ENCODE data around the gene EI24. TPM values are rescaled to one million over a fixed set of nuclear protein-coding genes. Genes with fewer than 3 reads are reported as not detected.

Gene EI24
- total RNA-seq, 1 experiment from 2014 or later: 193 TPM

GRCh38 chr11:125586623-125587022 is 17.3 kb downstream of the EI24 start:
- ChIA-PET POLR2A (no interaction called here), CTCF (no interaction called here)
- Histone ChIP-seq H3K4me3 (ENCODE audit: low read depth in 2 of 2, low read length in 2 of 2) (no peak overlapping the region), H3K36me3 (ENCODE audit: control insufficient read depth, insufficient read depth, low read length) (peaks cover 17% of the 10 kb centered on the region), H3K27me3 (ENCODE audit: control insufficient read depth, insufficient read depth, low read length) (no peaks in the 10 kb centered on the region), H3K9me3 (ENCODE audit: control insufficient read depth, insufficient read depth, low read depth, low read length) (no peaks in the 10 kb centered on the region), H3K4me1 (ENCODE audit: control insufficient read depth, insufficient read depth, low read length) (0 out of 2 replicates have a peak, but pooled peaks cover 2% of the 10 kb centered on the region), H3K27ac (ENCODE audit: low read length) (no peak overlapping the region)
- ATAC-seq (no peak), DNase-seq (ENCODE audit: low read depth, low spot score) (no peak)
- TF ChIP-seq TCF7L2 (IDR thresholded peaks at IDR 0.05; ENCODE audit: low read depth, low read length) (no peak), SIN3A (IDR thresholded peaks at IDR 0.05; ENCODE audit: borderline replicate concordance, insufficient read depth, low read depth, low read length) (no peak), REST (IDR thresholded peaks at IDR 0.05; ENCODE audit: insufficient read depth in 1 of 2, low read depth in 2 of 2, low read length in 1 of 2) (no peak), CTCF (IDR thresholded peaks at IDR 0.05) (no peak), POLR2AphosphoS5 (IDR thresholded peaks at IDR 0.05; ENCODE audit: low read depth, low read length) (no peak)
- in situ Hi-C loops (cut with HindIII; ENCODE audit: low pct_unique_long_range_greater_than_20kb, low sequenced_read_pairs): no loop called here
- intact Hi-C loops (cut with micrococcal nuclease; ENCODE audit: unreplicated experiment): no loop called here
- no TSS peak for BruUV-seq (replicated peaks)

- intact Hi-C loops (cut with micrococcal nuclease; ENCODE audit: unreplicated experiment): no loop called here
- Histone ChIP-seq H3K9me3 (ENCODE audit: control insufficient read depth, insufficient read depth, low read depth, low read length) (no peaks in the 10 kb centered on the region), H3K27ac (ENCODE audit: low read length) (no peak overlapping the region), H3K4me3 (ENCODE audit: low read depth in 2 of 2, low read length in 2 of 2) (no peak overlapping the region), H3K36me3 (ENCODE audit: control insufficient read depth, insufficient read depth, low read length) (peaks cover 13% of the 10 kb centered on the region), H3K27me3 (ENCODE audit: control insufficient read depth, insufficient read depth, low read length) (no peaks in the 10 kb centered on the region), H3K4me1 (ENCODE audit: control insufficient read depth, insufficient read depth, low read length) (0 out of 2 replicates have a peak, but pooled peaks cover 2% of the 10 kb centered on the region)
- CTCF ChIA-PET: no interaction called here
- POLR2A ChIA-PET: no interaction called here
- BruUV-seq (replicated peaks): no TSS peak
- ATAC-seq: no peak
- no peak for DNase-seq (ENCODE audit: low read depth, low spot score)
- TF ChIP-seq CTCF (IDR thresholded peaks at IDR 0.05): no peak
- no peak for TF ChIP-seq REST (IDR thresholded peaks at IDR 0.05; ENCODE audit: insufficient read depth in 1 of 2, low read depth in 2 of 2, low read length in 1 of 2)
- no peak for TF ChIP-seq TCF7L2 (IDR thresholded peaks at IDR 0.05; ENCODE audit: low read depth, low read length)
- TF ChIP-seq POLR2AphosphoS5 (IDR thresholded peaks at IDR 0.05; ENCODE audit: low read depth, low read length): no peak
- no peak for TF ChIP-seq SIN3A (IDR thresholded peaks at IDR 0.05; ENCODE audit: borderline replicate concordance, insufficient read depth, low read depth, low read length)
- in situ Hi-C loops (cut with HindIII; ENCODE audit: low pct_unique_long_range_greater_than_20kb, low sequenced_read_pairs): no loop called here
These were observed 18.2 kb downstream of the EI24 start for GRCh38 chr11:125587480-125587879.
